Testis (tissue), 2 donors: ENCODE results near the gene GRIK4.

Source experiments
- CTCF ChIP-seq, 3 experiments: fragments of 450-650 bp in 2 of 3; fragments of 200-600 bp in 1 of 3; sonication (generic) in 1 of 3; IDR thresholded peaks; one replicate each; pipeline ENCODE4 v1.5.1; 2016 to 2019; ENCODE audit warnings: antibody characterized with exemption in 3 of 3, mild to moderate bottlenecking in 2 of 3, moderate library complexity in 1 of 3
- POLR2A ChIP-seq: fragments of 450-650 bp; IDR thresholded peaks from one replicate; pipeline ENCODE4 v1.6.1; 2017; ENCODE audit warnings: antibody characterized with exemption, mild to moderate bottlenecking, moderate library complexity

DNA sequence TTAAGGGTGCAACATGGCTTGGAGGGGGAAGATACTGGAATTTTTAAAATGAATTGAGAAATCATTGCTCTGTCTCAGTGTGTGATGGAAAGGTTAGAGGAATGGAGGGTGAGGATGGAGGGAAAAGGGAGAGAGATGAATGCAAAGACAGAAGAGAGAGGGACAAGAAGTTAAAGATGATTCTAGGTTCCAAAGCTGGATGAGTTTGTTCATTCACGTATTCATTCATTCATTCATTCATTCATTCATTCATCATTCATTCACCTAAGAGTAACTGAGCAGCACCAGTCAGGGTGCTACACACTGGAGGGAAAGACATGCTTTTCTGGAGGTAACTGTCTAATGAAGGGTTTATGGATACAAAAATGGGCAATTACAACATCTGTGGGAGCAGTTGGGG, 209.2 kb downstream of the GRIK4 start:
- TF ChIP-seq CTCF (IDR thresholded peaks at IDR 0.05) (no peak), POLR2A (no peak)
